ENCODE results near the gene CITED4.

The CITED4 gene

DNA sequence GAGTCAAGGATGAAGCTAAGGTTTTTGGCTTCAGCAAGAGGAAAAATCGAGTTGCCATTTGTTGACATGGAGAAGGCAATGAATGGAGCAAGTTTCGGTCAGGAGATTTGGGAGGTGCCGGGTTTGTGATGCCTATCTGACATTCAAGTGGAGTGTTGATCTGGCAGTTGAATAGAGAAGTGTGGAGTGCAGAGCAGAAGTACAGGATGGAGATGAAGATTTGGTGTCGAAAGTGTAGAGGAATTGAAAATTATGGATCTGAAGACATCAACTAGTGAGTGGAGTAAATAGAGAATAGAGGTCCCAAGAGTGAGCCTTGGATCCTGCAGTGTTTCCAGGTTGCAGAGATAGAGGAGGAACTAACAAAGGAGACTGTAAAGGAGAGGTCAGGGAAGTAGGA is 25.9 kb downstream of the CITED4 start:
- no peak for TF ChIP-seq CTCF (IDR thresholded peaks at IDR 0.05)

DNA sequence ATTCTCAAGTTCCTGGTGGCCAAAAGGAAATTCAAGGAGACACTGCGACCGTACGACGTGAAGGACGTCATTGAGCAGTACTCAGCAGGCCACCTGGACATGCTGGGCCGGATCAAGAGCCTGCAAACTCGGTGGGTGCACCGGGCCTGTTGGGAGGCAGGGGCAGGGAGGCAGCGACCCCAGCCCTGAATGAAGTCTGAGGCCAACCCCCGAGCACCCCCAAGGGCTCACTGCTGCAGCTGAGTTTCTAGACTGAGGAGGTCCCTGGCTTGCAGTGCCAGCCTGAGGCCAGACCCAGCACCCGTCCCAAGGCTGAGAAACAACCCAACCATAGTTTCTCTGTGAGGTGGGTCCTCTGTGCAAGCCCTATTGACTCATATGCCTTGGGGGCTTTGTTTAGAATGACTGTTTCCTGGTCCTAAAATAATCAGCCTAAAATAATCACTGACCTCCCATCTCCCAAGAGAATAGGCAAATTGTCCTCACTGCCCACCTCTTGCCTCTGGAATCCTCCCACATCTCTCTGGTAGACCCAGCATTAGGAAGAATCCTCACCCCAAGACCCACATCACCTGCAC is 27.1 kb downstream of the CITED4 start:
- TF ChIP-seq CTCF (IDR thresholded peaks at IDR 0.05): no peak

DNA sequence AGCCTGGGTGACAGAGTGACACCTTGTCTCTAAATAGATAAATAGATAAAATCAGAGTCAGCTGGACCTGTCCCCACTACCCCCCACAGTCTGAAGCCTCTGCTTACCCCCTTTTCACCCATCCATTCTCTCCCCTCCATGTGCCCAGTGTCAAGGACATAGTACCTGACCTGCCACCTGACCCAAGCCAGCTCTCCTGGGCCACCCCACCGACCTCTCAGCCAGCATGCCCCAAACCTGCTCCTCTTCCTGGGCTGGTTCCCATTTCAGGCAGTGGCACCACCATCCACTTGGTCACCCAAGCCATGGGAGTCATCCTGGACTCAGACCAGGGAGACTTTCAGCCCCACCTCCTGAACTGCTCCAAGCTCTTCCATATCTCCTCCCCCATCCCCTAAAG is 28.2 kb downstream of the CITED4 start:
- no peak for TF ChIP-seq CTCF (IDR thresholded peaks at IDR 0.05)

- TF ChIP-seq CTCF (IDR thresholded peaks at IDR 0.05): no peak
Measured at GRCh38 chr1:40831001-40831732, 31.0 kb downstream of the CITED4 start.

- TF ChIP-seq CTCF (IDR thresholded peaks at IDR 0.05): no peak
Measured at GRCh38 chr1:40830419-40830943, 31.7 kb downstream of the CITED4 start.

GRCh38 chr1:40829631-40830245 is 32.4 kb downstream of the CITED4 start:
- no peak for TF ChIP-seq CTCF (IDR thresholded peaks at IDR 0.05)

GRCh38 chr1:40825996-40826395 is 36.2 kb downstream of the CITED4 start:
- TF ChIP-seq CTCF (IDR thresholded peaks at IDR 0.05): no peak

Measured in LNCAP (cell line).